Hematopoietic multipotent progenitor cell treated with erythropoietin and hydrocortisone succinate and interleukin-3 and kit ligand, for 8 days (in vitro differentiated cells): Measurements from ENCODE around the gene TFF2.

Source experiments
- DNase-seq: peaks from one replicate; pipeline ENCODE4 v3.0.0-alpha.2; 2015

TFF2 gene

DNA sequence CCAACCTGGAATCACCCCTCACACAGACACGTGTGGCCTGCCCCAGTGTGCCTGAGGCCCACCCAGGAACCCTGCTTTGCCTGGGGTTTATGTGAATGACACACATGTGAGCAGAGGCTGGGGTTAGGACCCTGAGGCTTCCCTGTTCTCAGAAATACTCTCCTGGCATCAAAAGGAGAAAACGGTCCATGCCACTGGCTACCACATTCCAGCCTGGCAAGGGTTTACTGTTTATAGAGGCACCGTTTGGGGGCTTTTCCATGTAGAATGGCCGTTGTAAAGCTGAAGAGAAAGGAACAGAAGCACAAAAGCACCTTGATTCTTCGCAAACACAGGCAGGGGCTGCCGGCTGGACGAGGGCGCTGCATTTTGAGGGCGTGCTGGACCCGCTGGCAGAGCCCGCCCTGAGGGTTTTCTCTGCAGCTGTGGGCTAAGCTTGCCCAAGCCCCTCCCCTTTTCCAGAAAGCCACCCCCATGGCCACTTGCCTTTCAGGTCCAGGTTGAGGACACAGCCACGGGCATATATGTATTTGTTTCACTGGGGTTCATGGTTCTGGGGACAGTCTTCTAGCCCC is 48.6 kb downstream of the TFF2 start:
- no peak for DNase-seq

DNA sequence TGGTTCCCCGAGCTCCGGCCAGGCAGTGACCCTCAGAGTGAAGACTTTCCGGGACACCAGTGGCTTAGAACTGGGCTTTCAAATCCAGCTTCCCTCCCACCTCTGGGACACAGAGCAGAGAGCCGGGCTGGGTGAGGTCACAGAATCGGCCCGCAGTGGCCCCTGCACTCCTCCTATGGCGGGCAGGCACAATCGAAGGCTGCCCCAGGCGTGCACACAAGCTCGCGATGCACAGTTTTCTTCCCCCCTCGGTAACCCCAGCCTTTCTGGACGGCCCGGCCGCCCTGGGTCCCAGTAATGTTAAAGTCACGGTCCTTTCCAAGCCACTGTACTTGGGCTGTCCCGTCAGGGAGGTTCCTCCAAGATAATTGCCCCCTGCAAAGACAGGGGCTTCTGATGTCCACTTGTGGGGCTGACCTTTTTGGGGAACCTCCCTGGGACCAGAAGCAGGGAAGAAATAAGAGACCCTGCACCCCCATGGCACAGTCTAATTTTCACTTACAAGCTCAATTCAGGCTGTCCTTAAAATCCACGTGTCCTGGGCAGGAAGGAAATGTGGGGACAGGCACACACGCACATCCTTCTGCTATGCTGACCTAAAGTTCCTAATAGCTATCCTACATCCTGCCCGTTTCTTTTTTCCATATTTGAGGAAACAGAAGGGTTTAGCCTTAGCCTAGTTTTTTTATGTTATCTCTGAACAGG is 49.3 kb downstream of the TFF2 start:
- no peak for DNase-seq

GRCh38 chr21:42300956-42301355 is 49.8 kb downstream of the TFF2 start:
- DNase-seq: no peak

GRCh38 chr21:42300045-42300583 is 50.7 kb downstream of the TFF2 start:
- DNase-seq: no peak

DNA sequence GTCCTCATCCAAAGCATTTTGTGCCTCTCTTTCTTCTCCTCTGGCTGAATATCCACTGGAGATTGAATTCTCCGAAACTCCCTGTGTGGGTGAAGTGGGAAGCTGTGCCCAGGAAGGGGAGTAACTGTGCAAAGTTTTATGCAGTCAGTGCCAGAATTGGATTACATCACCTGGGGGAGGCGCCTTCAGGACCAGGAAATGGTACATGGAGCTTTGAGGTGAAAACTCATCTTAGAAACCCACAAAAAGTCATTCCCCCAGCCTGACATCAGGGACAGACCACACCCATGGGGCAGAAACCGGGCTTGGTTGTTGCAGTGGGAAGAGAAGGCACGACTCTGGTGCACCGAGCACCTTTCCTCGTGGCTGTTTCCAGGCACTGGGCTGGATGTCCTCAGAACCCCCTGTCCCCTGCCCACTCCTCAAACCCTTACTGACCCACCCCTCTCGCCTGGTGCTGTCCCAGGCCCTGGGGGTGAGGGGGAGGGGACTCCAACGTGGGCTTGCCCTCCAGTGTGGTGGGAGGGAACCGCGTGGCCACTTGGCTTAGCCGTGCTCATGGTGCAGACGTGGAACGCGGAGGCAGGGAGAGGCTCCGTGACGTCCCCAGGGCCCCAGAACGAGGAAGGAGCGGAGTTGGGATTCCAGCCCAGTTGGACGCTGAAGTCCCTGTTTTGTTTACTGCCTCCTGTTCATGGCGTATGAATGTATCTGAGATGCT is 51.3 kb downstream of the TFF2 start:
- DNase-seq: no peak

DNA sequence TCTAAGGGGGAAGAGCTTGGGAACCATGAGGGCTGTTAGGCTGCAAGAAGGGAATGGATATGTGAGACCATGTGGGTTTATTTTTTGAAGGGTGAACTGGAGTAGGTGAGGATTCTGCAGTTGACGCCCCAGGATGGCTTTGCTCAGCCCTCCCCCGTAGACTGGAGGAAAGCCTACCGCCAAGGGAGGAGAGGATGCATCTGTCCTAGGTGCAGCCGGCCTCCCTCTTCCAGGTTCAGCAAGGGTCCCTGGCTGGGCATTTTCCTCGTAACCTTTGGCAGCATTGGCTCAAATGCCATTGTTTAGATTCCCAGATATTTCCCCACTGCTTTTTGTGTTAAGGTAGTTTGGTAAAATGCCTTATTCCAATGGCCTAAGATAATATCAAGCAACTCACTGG is 52.1 kb downstream of the TFF2 start:
- no peak for DNase-seq

GRCh38 chr21:42298237-42298636 is 52.6 kb downstream of the TFF2 start:
- no peak for DNase-seq

DNA sequence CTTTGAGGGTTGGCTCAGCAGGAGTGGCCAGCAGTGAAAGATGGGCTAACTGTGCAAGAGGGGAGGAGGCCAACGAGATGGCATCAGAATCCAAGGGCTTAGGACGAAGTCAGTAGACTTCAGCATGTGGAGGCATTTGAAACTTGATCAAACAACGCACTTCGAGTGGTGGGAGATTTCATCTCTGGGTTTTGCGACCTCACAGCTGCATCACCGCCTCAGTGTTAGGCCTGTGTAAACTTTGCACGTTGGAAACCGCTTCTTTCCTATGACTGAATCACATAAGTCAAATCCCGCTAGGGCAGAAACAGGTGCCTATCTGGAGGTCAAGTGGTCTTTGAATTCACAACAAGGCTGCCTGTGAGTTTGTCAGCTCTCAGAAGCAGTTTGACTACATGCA is 53.4 kb downstream of the TFF2 start:
- DNase-seq: no peak

GRCh38 chr21:42296501-42296900 is 54.3 kb downstream of the TFF2 start:
- DNase-seq: no peak
